Sigmoid colon (tissue), 4 donors: ENCODE results near the gene NLGN3.

ENCODE experiments used
- CTCF ChIP-seq, 4 experiments: fragments of 450-650 bp in 3 of 4; fragments of 200-600 bp in 1 of 4; IDR thresholded peaks; one replicate each; pipeline ENCODE4 v1.5.1; 2016 to 2019; ENCODE audit warnings: antibody characterized with exemption in 4 of 4, mild to moderate bottlenecking in 3 of 4, moderate library complexity in 2 of 4
- POLR2A ChIP-seq, 2 donors: fragments of 450-650 bp; IDR thresholded peaks; one replicate each; pipeline ENCODE4 v1.6.1; 2016; ENCODE audit warnings: antibody characterized with exemption in 2 of 2, mild to moderate bottlenecking in 2 of 2, moderate library complexity in 2 of 2
- POLR2AphosphoS5 ChIP-seq, 4 donors: sonication (generic); formaldehyde crosslinking; IDR thresholded peaks; one replicate each; pipeline ENCODE4 v1.6.1; 2017; ENCODE audit warnings: antibody characterized with exemption in 4 of 4

DNA sequence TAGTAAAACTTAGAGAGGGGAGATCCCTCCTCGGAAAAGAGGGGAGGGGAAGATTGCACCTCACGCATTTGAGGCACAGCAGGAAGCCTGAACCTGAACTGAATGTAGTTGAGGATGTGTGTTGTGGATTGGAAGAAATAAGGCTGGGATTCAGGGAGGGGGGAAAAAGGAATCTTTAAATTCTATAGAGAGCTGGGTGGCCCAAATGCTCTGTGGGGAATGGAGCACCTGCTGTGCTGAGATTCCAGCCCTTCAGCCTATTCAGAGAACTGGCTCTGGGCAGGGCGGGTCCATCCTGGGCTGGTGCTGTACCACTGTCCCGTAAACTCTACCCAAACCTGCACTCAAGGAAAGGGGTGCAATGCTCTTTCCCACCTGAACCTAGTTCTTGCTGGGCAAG is 44.9 kb upstream of the NLGN3 start:
- TF ChIP-seq CTCF (IDR thresholded peaks at IDR 0.05) = no peak
- TF ChIP-seq POLR2AphosphoS5 (IDR thresholded peaks at IDR 0.05) = no peak
- no peak for TF ChIP-seq POLR2A (IDR thresholded peaks at IDR 0.05)
